Measurements from ENCODE around the gene CHCHD3. TPM values are rescaled to one million over a fixed set of nuclear protein-coding genes. Genes with fewer than 3 reads are reported as not detected.

The CHCHD3 gene
- total RNA-seq, 1 donor from 2014 or later = 62.1 TPM

DNA sequence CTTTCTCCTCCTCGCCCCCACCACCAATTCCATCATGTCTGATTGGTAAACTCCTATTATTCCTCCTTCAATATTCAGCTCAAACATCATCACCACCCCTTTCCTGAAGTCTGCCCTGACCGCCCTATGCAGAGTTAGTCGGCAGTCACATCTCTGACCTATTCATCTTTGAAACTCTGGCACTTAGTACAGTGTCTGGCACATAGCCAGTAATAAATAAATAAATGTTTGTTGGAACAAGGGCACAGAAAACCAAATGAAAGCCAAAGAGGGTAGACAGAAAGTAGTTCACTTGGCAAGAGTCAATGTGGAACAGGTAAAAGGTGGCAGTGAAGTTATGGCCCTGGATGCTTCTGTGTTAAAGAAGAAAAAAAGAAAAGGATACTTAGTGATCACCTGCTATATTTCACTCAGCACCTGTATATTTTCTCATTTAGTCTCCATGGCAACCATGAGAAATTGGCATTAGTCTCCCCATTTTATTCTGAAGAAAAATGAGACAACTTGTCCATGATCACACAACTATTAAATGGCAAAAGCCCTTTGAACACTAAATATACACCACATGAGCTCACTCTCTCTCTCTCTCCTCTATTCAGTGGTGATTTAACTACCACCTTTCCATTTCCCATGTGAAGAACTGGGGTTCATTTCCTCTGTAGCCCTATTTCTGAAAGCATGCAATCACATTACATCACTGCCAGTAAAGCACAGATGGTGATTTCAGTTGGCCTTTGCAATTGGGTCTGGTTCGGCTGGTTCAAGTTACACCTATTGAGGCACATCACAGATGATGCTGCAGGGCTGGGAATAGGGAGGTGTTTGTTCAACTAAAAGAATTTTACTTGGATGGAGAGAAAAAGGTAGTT is 25.3 kb downstream of the CHCHD3 start:
- Histone ChIP-seq H3K27me3 (ENCODE audit: control insufficient read depth, insufficient read depth, low read length) (no peaks in the 10 kb centered on the region), H3K4me3 (ENCODE audit: low read depth, low read length) (no peak overlapping the region), H3K36me3 (ENCODE audit: control insufficient read depth, insufficient read depth, low read length) (no peaks in the 10 kb centered on the region)
- TF ChIP-seq, protein P1, sequence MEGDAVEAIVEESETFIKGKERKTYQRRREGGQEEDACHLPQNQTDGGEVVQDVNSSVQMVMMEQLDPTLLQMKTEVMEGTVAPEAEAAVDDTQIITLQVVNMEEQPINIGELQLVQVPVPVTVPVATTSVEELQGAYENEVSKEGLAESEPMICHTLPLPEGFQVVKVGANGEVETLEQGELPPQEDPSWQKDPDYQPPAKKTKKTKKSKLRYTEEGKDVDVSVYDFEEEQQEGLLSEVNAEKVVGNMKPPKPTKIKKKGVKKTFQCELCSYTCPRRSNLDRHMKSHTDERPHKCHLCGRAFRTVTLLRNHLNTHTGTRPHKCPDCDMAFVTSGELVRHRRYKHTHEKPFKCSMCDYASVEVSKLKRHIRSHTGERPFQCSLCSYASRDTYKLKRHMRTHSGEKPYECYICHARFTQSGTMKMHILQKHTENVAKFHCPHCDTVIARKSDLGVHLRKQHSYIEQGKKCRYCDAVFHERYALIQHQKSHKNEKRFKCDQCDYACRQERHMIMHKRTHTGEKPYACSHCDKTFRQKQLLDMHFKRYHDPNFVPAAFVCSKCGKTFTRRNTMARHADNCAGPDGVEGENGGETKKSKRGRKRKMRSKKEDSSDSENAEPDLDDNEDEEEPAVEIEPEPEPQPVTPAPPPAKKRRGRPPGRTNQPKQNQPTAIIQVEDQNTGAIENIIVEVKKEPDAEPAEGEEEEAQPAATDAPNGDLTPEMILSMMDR (IDR thresholded peaks at IDR 0.05; ENCODE audit: insufficient read depth, low read length, severe bottlenecking) = no peak
- DNase-seq (ENCODE audit: low read depth) (no peak), FAIRE-seq (no peak)

DNA sequence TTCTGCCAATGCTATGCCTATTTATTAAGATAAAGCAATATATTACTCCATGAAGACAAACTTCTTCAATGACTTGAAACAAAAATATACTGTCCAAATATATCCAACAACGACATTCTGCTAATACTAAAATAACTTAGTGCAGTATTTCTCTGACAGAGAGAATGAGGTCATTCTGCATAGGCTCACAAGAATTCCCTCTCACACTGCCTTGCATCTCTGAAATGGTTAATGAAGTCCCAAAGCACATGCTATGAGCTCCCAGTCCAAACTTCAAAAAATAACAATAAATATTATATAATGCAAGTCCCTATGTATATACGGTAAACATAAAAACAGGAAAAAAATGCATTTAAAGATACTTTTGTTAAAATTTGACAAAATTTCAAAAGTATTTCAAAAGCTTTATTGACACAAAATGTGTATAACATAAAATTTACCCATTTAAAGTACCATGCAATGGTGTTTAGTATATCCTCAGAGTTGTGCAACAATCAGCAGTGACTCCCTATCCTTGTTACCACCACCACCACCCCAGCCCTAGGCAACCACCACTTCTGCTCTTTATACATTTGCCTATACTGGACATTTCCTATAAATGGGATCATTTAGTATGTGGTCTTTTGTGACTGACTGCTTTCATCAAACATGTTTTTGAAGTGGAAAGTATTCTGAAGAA is 27.6 kb downstream of the CHCHD3 start:
- peak; percentile 24 for DNase-seq (ENCODE audit: low read depth)
- Histone ChIP-seq H3K27me3 (ENCODE audit: control insufficient read depth, insufficient read depth, low read length) (no peaks in the 10 kb centered on the region), H3K36me3 (ENCODE audit: control insufficient read depth, insufficient read depth, low read length) (no peaks in the 10 kb centered on the region), H3K4me3 (ENCODE audit: low read depth, low read length) (no peak overlapping the region)
- FAIRE-seq = no peak
- TF ChIP-seq, protein P1 (IDR thresholded peaks at IDR 0.05; ENCODE audit: insufficient read depth, low read length, severe bottlenecking) = no peak

- DNase-seq (ENCODE audit: low read depth) (peak; percentile 93), FAIRE-seq (no peak)
- Histone ChIP-seq H3K4me3 (ENCODE audit: low read depth, low read length) (no peak overlapping the region), H3K36me3 (ENCODE audit: control insufficient read depth, insufficient read depth, low read length) (no peaks in the 10 kb centered on the region), H3K27me3 (ENCODE audit: control insufficient read depth, insufficient read depth, low read length) (no peaks in the 10 kb centered on the region)
- TF ChIP-seq, protein P1 (IDR thresholded peaks at IDR 0.05; ENCODE audit: insufficient read depth, low read length, severe bottlenecking) = no peak
Measured at GRCh38 chr7:133053321-133053891, 28.5 kb downstream of the CHCHD3 start.

GRCh38 chr7:133052826-133053225 is 29.1 kb downstream of the CHCHD3 start:
- FAIRE-seq = no peak
- Histone ChIP-seq H3K4me3 (ENCODE audit: low read depth, low read length) (no peak overlapping the region), H3K27me3 (ENCODE audit: control insufficient read depth, insufficient read depth, low read length) (no peaks in the 10 kb centered on the region), H3K36me3 (ENCODE audit: control insufficient read depth, insufficient read depth, low read length) (no peaks in the 10 kb centered on the region)
- TF ChIP-seq, protein P1 (IDR thresholded peaks at IDR 0.05; ENCODE audit: insufficient read depth, low read length, severe bottlenecking) = no peak
- no peak for DNase-seq (ENCODE audit: low read depth)

- Histone ChIP-seq H3K27me3 (ENCODE audit: control insufficient read depth, insufficient read depth, low read length) (no peaks in the 10 kb centered on the region), H3K36me3 (ENCODE audit: control insufficient read depth, insufficient read depth, low read length) (no peaks in the 10 kb centered on the region), H3K4me3 (ENCODE audit: low read depth, low read length) (no peak overlapping the region)
- FAIRE-seq (no peak), DNase-seq (ENCODE audit: low read depth) (no peak)
- TF ChIP-seq, protein P1 (IDR thresholded peaks at IDR 0.05; ENCODE audit: insufficient read depth, low read length, severe bottlenecking) = no peak
Measured at GRCh38 chr7:133052401-133052756, 29.5 kb downstream of the CHCHD3 start.

Data from bronchial epithelial cell (primary cell).